Renal cortical epithelial cell (primary cell): ENCODE data around the gene TKFC. TPM values are rescaled to one million over a fixed set of nuclear protein-coding genes. Genes with fewer than 3 reads are reported as not detected.

Experiments used
- DNase-seq: peaks from one replicate; pipeline ENCODE4 v3.0.0-alpha.2; 2011; ENCODE audit warnings: low read depth
- total RNA-seq: library from RNA; depleted of rRNA; stranded (reverse); fragments of >200 nt; gene quantifications from 2 replicates; pipeline ENCODE4 v1.2.3, GENCODE V29; 2014

Gene TKFC
- total RNA-seq, 1 donor from 2014 or later = 37.0 TPM

DNA sequence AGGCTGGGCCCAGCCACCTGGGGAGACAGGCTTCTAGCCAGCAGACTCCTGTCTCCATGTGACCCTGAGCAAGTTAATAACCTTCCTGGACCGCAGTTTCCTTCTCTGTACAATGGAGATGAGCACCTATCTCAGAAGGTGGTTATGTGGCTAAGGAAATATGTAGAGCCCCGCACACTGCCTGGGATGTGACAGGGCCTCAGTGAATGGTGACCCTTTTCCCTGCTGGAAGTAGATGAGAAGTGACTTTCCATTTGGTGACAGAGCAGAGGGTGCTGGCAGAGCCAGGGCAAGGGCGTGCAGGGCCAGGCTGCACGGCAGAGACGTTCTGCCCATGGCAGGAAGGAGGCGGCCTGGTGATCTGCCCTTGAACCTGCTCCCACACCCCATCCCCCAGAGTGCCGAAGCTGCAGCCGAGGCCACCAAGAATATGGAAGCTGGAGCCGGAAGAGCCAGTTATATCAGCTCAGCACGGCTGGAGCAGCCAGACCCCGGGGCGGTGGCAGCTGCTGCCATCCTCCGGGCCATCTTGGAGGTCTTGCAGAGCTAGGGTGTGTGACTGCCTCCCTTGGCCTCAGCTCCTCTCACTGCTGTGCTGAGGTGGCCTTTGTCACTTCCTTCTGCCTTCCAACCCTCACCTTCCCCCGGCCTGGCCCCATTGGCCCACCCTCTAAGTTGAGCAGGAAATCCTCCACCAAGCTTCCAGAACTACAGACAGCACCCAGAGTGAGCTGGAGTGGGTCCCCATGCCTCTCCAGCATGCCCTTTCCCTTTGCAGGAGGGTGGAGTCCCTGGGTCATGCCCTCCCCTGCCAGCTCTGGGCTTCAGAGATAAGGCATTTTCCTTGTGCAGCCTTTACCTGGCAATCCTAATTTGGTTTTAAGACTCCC lies 13.2 kb downstream of the TKFC start:
- DNase-seq = no peak

DNA sequence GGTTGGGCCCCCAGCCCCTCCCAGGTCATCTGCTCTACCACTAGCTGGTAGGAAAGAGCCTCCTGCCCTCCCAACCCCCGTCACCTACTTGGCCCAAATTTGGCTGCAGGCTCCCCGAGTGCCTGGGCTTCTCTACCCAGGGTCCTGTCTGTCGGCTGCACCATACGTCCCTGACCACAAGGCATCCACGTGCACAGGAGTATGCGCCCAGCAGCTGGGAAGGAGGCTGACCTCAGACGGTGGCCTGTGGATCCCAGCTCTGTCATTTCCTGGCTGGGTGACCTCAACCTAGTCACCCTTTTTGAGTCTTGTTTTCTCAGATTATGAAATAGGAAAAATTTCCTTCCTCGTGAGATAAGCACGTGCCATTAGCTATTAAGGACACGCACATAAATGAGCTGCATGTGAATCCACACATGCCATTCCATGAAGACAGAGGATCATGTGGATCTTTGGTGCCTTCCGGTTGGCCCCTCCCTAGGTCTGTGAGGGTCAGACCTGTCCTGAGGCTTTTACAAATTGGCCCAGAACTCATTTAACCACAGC lies 15.0 kb downstream of the TKFC start:
- no peak for DNase-seq

- DNase-seq = no peak
These were observed 16.2 kb downstream of the TKFC start for GRCh38 chr11:61349189-61349751.

DNA sequence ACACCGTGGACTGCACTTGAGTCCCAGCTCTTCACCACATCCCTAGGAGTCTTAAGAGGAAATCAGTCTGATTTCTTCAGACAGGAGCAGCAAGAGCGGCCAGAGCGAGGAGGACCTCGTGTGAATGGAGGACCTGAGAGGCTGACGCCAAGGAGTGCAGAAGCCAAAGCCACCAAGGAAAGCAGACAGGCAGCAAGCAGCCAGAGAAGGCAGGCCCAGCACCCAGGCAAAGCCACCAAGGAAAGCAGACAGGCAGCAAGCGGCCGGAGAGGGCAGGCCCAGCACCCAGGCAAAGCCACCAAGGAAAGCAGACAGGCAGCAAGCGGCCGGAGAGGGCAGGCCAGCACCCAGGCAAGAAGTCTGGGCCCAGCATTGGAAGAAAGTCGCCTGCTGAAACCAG lies 16.9 kb downstream of the TKFC start:
- DNase-seq = no peak

GRCh38 chr11:61350336-61350735 lies 17.3 kb downstream of the TKFC start:
- no peak for DNase-seq

DNA sequence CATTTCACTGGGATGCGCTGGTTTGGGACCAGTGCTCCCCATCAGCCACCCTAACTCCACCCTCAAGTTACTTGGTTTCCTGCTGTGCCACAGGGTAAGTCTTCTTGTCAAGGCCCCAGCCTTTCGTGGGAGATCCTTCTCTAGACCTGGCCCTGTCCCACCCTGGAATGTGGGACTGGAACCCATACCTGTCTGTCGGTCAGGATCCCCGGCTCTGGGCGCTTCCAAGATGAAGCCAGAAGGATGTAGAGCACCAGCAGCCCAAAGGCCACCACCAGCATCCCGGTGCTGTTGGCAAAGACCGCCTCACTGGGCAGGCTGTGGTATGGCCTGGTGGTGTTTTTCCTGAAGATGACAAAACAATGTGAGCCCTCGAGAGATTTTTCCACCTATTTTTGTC lies 17.8 kb downstream of the TKFC start:
- no peak for DNase-seq

GRCh38 chr11:61352038-61352437 lies 19.0 kb downstream of the TKFC start:
- no peak for DNase-seq

GRCh38 chr11:61353131-61354067 lies 20.4 kb downstream of the TKFC start:
- no peak for DNase-seq

DNA sequence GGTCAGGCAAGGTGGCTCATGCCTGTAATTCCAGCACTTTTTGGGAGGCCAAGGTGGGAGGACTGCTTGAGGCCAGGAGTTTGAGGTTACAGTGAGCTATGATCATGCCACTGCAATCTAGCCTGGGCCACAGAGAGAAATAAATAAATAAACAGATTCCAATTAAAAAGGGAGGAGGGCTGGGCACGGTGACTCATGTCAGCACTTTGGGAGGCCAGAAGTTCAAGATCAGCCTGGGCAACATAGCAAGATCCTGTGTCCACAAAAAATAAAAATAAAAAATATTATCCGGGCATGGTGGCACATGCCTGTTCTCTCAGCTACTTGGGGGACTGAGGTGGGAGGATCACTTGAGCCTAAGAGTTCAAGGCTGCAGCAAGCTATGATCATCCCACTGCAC lies 21.2 kb downstream of the TKFC start:
- DNase-seq = no peak

DNA sequence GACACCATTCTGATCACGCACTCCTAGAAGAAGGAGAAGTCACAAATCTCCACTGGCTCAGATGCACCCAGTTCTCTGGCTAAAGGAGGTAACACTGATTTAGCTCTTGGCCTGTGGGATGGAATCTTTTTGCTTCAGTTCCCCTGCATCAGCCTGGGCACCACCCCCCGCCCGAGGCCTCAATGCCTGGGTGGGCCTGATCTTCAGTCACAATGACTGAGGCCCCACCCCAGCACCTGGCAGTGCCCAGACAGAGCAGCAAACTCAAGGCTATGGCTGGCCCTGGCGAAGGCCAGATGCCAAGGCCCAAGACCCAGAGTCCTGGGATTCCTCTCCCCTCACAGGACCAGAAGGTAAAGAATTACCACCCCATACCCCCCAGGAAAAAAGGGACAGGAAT lies 23.7 kb downstream of the TKFC start:
- DNase-seq = no peak

GRCh38 chr11:61357233-61357893 lies 24.3 kb downstream of the TKFC start:
- no peak for DNase-seq

DNA sequence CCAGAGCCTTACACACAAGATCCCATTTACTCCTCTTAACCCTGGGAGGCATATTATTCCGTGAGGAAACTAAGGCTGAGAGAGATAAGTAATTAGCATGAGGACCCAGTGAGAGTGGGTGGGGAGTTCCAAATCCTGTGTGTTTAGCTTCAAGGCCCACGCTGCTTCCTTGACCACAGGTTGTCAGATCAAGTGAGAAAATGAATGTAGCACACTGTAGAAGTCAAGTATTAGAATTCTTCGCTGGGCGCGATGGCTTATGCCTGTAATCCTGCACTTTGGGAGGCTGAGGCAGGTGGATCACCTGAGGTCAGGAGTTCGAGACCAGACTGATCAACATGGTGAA lies 24.8 kb downstream of the TKFC start:
- DNase-seq = no peak

DNA sequence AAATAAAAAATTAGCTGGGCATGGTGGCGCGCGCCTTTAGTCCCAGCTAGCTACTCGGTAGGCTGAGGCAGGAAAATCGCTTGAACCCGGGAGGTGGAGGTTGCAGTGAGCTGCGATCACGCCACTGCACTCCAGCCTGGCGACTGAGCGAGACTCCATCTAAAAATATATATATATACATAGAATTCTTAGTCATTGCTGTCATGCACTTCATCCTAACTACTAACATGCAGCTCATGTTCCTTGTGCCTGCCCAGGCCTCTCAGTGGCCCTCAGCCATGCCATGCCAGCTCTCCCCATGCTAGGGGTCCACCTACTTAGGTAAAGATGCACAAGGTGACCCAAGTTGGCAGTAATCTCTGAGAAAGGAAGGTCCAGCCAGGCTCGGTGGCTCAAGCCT lies 25.5 kb downstream of the TKFC start:
- no peak for DNase-seq

- no peak for DNase-seq
These were observed 26.5 kb downstream of the TKFC start for GRCh38 chr11:61359516-61359915.

- no peak for DNase-seq
These were observed 28.3 kb downstream of the TKFC start for GRCh38 chr11:61361237-61361740.

- DNase-seq = peak; percentile 88
These were observed 28.9 kb downstream of the TKFC start, which contains the start of the genes CYB561A3 and TMEM138 for GRCh38 chr11:61361741-61362541. Gene CYB561A3, minus strand, starts transcription at chr11:61361882. Its CDS starts 5,169 bp downstream, at chr11:61356713. Gene TMEM138, plus strand, starts transcription at chr11:61362374. Its CDS starts 2,017 bp downstream, at chr11:61364391.

DNA sequence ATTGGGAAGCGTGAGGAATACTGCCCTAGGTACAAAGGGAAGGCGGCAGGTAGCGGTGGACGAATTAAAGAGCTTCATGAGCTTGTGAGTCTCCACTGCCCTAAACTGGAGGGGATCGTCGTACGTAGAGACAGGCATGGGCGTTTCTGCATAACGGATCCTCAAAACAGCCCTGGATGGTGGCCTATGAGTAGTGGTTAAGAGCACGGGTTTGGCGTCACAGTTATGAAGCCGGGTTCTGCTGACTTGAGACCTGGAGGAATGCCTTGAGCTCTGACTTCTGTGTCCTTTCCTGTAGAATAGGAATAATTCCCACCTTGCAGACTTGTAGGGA lies 29.5 kb downstream of the TKFC start:
- peak; percentile 49 for DNase-seq

GRCh38 chr11:61364012-61364675 lies 31.1 kb downstream of the TKFC start:
- DNase-seq = no peak

DNA sequence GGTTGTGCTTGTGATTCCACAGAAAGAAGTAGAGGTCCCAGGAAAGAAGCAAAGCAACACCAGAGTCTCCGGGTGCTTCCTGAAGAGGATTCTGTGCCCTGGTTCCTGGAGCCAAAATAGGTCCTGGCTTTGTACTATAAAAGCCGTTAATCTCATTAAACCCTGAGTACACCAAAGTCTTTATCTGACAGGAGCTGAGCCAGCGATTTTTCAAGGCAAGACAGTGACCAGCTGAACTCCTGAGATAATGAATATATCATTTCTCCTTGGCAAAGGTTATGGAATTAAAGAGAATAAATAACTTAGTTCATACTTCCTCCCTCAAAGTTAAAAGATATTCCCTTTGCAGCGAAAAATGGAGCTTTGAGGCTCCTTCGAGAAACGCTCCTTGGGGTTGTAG lies 34.4 kb downstream of the TKFC start:
- no peak for DNase-seq

DNA sequence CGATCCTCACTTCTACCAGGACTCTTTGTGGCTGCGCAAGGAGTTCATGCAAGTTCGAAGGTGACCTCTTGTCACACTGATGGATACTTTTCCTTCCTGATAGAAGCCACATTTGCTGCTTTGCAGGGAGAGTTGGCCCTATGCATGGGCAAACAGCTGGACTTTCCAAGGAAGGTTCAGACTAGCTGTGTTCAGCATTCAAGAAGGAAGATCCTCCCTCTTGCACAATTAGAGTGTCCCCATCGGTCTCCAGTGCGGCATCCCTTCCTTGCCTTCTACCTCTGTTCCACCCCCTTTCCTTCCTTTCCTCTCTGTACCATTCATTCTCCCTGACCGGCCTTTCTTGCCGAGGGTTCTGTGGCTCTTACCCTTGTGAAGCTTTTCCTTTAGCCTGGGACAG lies 35.6 kb downstream of the TKFC start:
- no peak for DNase-seq
